NCI-H748 treated with DMSO at 0.1 percent for 48 hours (cell line): ENCODE data around the gene WDFY3.

Experiments
- DNase-seq: peaks from one replicate; lab custom pipeline; 2025; lab: John Stamatoyannopoulos, UW

WDFY3 gene

GRCh38 chr4:84948056-84948455 is 18.4 kb downstream of the WDFY3 start:
- no peak for DNase-seq

- DNase-seq: no peak
Measured at GRCh38 chr4:84944947-84945346, 21.5 kb downstream of the WDFY3 start.

GRCh38 chr4:84940960-84941359 is 25.5 kb downstream of the WDFY3 start:
- DNase-seq: no peak

GRCh38 chr4:84939113-84939512 is 27.4 kb downstream of the WDFY3 start:
- DNase-seq: no peak

- DNase-seq: no peak
Measured at GRCh38 chr4:84938316-84938715, 28.2 kb downstream of the WDFY3 start.

- no peak for DNase-seq
Measured at GRCh38 chr4:84937381-84937977, 29.0 kb downstream of the WDFY3 start.

- DNase-seq: no peak
Measured at GRCh38 chr4:84936123-84936522, 30.4 kb downstream of the WDFY3 start.

- DNase-seq: no peak
Measured at GRCh38 chr4:84932462-84932861, 34.0 kb downstream of the WDFY3 start.

- no peak for DNase-seq
Measured at GRCh38 chr4:84931961-84932360, 34.5 kb downstream of the WDFY3 start.

GRCh38 chr4:84931274-84931673 is 35.2 kb downstream of the WDFY3 start:
- DNase-seq: no peak

GRCh38 chr4:84928089-84928488 is 38.4 kb downstream of the WDFY3 start:
- DNase-seq: no peak

- DNase-seq: no peak
Measured at GRCh38 chr4:84927428-84927827, 39.1 kb downstream of the WDFY3 start.

- DNase-seq: no peak
Measured at GRCh38 chr4:84925558-84925957, 40.9 kb downstream of the WDFY3 start.

- no peak for DNase-seq
Measured at GRCh38 chr4:84924434-84924833, 42.1 kb downstream of the WDFY3 start.

- no peak for DNase-seq
Measured at GRCh38 chr4:84920617-84921016, 45.9 kb downstream of the WDFY3 start.

GRCh38 chr4:84917869-84918600 is 48.5 kb downstream of the WDFY3 start:
- no peak for DNase-seq

- no peak for DNase-seq
Measured at GRCh38 chr4:84917086-84917821, 49.2 kb downstream of the WDFY3 start.

GRCh38 chr4:84916227-84916626 is 50.3 kb downstream of the WDFY3 start:
- DNase-seq: no peak

GRCh38 chr4:84915396-84915780 is 51.1 kb downstream of the WDFY3 start:
- DNase-seq: no peak

- DNase-seq: no peak
Measured at GRCh38 chr4:84914686-84915395, 51.6 kb downstream of the WDFY3 start.

- no peak for DNase-seq
Measured at GRCh38 chr4:84913176-84913575, 53.3 kb downstream of the WDFY3 start.

GRCh38 chr4:84912741-84913140 is 53.7 kb downstream of the WDFY3 start:
- no peak for DNase-seq

GRCh38 chr4:84908876-84909275 is 57.6 kb downstream of the WDFY3 start:
- no peak for DNase-seq
